Kasumi-1 (cell line): ENCODE results near the gene NDUFV2.
A peak's percentile ranks its signal among the peaks of the same experiment; 100 is the strongest.

ENCODE experiments used
- DNase-seq, 2 experiments: peaks; one replicate each; lab custom pipeline; 2025; lab: John Stamatoyannopoulos, UW

NDUFV2 gene

DNA sequence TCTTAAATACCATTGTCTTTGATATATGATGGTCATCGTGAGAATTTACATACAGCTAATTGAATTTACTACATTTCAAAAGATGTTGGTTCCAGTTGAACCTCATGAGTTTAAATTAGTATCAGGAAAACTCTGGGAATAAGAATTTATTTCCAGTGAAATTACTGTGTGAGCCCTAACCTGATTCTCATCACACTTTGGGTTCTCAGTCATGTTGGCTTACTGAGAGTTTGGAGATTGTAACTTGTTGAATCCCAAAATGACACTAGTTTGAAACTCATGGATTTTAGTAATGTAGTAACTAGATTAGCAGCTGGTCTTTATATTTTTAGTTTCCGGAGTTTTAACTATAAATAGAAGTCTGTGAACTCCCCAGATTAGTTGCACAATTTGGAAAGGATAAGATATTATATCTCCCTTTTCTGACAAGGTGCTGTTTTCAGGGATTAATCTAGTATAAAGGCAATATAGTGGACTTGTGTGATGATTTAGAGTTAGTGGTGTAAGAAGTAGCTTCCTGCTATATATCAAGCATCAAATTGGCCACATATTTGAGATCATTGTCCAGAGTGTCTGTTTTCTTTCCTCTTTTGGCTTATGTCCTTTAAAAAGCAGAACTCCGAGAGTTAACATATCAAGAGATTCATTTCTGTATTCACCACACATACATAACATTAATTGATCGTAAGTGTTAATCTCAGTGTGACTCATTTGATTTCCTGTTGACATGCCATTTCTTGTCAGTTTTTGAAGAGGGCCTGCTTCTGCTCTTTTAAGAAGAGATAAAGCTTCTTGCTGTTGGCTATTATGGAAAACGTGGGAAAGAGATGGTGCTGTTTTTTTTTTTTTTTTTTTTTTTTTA, 15.7 kb downstream of the NDUFV2 start:
- DNase-seq, result no peak

GRCh38 chr18:9120796-9121195, 18.3 kb downstream of the NDUFV2 start:
- no peak for DNase-seq

DNA sequence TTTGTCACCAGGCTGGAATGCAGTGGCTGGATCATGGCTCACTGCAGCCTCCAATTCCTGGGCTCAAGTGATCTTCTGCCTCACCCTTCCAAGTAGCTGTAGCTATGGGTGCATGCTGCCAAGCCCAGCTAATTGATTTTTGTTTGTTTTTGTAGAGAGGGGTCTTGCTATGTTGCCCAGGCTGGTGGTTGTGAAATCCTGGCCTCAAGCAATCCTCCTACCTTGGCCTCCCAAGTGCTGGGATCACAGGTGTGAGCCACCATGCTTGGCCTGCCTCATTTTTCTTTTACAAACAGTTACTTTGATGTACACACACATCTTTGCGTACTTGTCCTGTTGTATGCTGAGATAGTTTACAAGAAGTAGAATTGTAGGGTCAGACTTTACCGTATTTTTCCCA, 21.0 kb downstream of the NDUFV2 start:
- no peak for DNase-seq

DNA sequence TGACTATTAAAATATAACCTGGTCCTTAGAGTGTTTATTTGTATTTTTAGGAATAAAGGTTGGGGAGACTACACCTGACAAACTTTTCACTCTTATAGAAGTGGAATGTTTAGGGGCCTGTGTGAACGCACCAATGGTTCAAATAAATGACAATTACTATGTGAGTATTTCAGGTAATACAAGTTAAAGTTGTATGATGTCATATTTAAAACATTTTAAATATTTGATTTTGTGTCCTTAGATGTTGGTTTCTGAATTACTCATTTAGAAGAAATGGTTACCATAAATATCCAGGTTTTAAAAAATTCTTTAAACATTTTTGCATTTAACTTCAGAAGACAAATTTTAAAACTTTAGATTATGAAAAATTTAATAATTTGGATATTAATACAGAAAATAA, 22.3 kb downstream of the NDUFV2 start:
- no peak for DNase-seq

DNA sequence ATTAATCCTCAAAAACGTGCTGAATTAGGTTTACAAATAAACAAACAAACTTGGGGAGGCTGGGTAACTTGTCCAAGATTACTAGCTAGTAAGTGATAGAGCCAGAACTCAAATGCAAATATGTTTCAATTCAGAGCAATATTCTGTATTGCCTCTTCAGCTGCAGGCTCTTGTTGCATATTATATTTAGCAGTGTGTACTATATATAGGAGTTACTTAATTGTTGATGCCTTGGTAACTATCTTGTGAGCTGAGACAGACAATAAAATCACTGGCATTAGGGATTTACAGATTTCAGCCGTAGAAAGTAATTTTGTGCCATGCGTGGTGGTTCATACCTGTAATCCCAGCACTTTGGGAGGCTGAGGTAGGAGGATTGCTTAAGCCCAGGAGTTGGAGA, 23.8 kb downstream of the NDUFV2 start:
- no peak for DNase-seq

- no peak for DNase-seq
Observed at GRCh38 chr18:9130195-9130594, 27.7 kb downstream of the NDUFV2 start.

- DNase-seq, result no peak
Observed at GRCh38 chr18:9130806-9131205, 28.3 kb downstream of the NDUFV2 start.

DNA sequence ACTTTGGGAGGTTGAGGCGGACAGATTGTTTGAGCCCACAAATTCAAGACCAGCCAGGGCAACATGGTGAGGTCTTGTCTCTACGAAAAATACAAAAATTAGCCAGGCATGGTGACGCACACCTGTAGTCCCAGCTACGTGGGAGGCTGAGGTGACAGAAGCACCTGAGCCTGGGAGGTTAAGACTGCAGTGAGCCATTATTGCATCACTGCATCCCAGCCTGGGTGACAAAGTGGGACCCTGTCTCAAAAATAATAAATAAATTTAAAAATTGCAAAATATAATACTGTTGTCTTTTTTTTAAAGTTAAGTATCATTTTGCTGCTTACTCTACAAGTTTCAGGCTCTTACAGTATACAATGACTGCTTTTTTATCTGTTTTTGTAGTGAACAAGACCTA, 30.1 kb downstream of the NDUFV2 start:
- no peak for DNase-seq

- no peak for DNase-seq
Observed at GRCh38 chr18:9133225-9133624, 30.7 kb downstream of the NDUFV2 start.

- no peak for DNase-seq
Observed at GRCh38 chr18:9135081-9135911, 32.8 kb downstream of the NDUFV2 start.

GRCh38 chr18:9135912-9136314, 33.4 kb downstream of the NDUFV2 start:
- peak; percentile 23 to 45 for DNase-seq

DNA sequence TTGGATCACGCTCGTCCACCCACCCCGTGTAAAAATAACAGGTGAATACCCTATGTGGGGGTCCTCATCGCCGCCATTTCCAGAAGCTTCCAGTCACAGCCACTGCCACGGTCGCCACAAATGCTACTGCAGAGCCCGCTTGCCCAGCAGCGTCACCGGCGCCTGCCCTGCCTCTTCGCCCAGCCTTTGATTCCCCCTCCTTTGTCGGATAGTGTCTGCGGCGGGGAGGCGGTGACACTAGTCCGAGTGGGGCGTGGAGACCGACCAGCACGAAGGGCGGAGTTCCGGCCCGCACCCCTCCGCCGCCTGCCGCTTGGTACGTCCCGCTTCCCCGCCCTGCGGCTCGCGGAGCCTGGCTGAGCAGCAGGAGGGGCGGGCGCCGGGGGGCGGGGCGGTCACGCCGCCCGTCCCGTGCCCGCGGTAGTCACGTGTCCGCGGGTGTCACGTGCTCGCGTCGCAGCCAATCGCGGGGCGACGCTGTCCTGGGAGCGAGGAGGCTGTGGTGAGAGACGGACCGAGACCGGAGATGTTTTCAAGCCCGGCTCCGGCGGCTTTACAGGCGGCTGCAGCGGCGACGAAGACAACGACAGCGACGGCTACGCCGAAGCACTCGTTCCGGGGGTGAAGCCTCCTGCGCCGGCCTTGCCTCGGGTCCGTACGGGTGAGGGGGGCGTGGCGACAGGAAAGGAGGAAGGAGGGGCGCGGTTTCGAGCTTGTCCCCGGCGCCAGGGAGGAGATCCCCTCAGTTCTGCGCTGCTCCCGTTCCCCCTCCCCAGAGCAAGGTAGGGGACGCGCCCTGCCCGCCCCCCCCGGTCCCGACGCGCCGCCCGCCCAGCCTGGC, 34.0 kb downstream of the NDUFV2 start, which contains the start of gene ANKRD12:
ANKRD12 (plus strand) TSS at position 467 of the 841 bp plus-strand sequence. CDS start 45,652 bp downstream, outside the sequence.
- peak; percentile 93 for DNase-seq

DNA sequence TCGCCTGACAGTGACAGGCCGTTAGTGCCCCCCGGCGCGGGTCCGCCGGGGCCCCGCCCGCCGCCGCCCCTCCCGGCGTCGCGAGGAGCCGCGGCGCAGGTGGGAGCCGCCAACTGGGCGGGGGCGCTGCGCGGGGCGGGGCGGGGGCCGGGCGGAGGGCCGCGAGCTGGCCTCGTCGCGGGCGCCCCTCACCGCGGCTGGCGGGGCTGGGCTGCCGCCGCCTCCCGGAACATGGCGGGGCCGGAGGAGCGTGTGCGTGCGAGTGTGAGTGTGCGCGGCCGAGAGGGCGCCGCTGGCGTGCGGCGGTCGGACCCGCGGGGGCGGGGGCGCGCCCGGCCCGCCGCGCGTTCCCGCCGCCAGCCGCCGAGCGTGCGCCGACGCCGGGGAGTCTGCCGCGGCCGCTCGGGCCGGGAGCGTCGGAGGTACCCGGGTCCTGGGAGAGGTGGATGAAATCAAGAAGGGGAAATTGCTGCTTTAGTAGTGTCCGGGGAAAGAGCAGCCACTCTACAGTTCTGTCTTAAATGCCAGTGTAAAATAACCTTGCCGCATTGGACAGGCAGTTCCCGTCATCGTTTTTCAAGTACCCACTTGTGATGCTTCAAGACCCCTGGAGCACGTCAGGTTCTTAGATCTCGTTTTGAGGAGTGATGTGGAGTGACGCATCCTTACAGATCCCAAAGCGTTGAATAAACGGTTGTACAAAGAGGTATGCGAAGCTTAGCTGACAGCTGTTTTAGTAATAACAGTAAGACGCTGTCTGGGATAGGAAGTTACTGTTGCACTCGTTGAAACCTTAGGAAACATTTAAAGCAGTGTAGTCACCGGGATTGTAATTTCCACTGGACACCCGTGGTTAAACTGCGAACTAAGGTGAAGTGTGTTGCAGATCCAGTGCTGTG, 34.9 kb downstream of the NDUFV2 start:
- DNase-seq, result peak; percentile 68 to 80

DNA sequence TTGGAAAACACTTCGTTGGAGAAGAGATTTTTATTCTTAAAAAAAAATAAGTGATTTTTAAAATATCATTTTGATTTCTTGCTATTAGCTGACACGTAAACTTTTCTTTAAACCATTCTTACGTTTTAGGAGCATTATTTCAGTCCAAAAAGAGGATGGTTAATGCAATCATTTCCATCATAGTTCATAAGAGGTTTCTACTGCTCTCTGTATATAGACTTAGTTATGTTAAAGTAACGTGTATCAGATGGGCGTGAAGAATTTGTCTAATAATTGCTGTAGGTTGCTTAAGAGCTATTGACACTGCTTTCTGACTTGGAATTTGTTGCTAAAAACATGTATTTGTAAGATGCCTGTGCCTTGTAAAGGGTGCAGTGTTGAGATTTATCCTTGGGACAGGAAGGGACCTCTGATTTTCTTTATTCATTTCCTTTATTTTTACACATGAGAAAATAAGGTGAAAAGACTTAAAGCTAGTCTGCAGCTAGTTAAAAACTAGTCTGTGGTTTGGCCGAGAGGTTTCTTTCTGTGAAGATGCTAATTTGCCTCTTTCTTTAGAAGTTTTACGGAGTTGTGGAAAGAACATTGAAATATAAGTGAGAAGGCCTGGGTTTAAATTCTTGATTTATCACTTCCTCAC, 37.0 kb downstream of the NDUFV2 start:
- DNase-seq, result no peak

DNA sequence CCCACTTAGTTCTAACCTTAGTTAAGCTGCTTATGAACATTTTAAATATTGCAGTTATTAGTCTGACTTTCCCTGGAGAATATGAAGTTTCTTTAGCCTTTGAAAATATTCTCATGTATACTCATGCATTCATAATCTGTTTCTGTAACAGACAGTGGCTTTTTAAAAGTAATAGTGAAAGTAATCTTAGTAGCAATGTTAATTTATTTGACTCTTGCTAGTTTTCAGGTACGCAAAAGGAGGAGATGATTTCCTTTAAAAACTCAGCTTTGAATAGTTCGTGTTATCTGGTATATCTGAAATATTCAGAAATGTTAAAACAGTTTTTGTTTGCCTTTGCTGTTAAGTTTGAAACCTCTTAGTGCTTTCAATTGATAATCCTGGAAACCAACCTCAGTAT, 37.9 kb downstream of the NDUFV2 start:
- no peak for DNase-seq

DNA sequence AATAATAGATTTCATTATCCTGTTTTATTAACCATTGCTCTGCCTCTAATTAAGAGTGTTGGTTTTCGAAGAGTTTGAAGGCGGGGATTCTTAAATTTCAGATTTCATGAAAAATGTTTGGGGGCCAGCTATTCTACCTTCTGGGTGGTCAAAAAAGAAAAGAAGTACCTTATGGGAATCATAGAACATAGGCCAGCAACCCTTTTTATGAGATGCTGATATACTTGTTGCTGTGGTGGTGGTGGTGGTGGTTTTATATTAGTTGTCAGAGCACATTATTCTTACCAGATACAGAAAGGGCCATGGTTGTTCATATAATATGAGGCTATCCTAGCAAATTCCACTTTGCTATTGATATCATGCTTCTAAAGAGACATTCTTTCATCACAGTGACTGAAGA, 38.5 kb downstream of the NDUFV2 start:
- DNase-seq, result no peak

DNA sequence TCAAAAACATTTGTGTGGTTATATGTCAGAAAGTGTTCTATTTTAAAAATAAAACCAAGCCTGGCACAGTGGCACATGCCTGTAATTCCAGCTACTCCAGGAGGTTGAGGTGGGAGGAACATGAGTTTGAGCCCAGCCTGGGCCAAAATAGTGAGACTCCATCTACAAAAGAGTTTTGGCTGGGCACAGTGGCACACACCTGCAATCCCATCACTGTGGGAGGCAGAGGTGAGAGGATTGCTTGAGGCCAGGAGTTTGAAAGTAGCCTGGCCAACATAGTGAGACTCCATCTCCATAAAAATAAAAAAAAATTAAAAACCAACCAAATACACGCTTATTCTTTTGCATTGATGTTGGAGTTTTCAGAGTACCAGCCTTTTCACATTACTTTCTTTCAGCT, 43.7 kb downstream of the NDUFV2 start:
- DNase-seq, result no peak

GRCh38 chr18:9147440-9148202, 45.1 kb downstream of the NDUFV2 start:
- peak; percentile 70 to 80 for DNase-seq

GRCh38 chr18:9148203-9148552, 45.7 kb downstream of the NDUFV2 start:
- DNase-seq, result no peak

GRCh38 chr18:9150121-9150520, 47.6 kb downstream of the NDUFV2 start:
- no peak for DNase-seq
